Kasumi-1 (cell line): ENCODE measurements around the gene METTL14.
"Not testable (repeated sequence)": the region's sequence is repeated elsewhere in the genome, so short reads cannot be mapped to it uniquely, and the experiment has no call there.

Source experiments
- DNase-seq, 2 experiments: peaks; one replicate each; lab custom pipeline; 2025; lab: John Stamatoyannopoulos, UW

The METTL14 gene

DNA sequence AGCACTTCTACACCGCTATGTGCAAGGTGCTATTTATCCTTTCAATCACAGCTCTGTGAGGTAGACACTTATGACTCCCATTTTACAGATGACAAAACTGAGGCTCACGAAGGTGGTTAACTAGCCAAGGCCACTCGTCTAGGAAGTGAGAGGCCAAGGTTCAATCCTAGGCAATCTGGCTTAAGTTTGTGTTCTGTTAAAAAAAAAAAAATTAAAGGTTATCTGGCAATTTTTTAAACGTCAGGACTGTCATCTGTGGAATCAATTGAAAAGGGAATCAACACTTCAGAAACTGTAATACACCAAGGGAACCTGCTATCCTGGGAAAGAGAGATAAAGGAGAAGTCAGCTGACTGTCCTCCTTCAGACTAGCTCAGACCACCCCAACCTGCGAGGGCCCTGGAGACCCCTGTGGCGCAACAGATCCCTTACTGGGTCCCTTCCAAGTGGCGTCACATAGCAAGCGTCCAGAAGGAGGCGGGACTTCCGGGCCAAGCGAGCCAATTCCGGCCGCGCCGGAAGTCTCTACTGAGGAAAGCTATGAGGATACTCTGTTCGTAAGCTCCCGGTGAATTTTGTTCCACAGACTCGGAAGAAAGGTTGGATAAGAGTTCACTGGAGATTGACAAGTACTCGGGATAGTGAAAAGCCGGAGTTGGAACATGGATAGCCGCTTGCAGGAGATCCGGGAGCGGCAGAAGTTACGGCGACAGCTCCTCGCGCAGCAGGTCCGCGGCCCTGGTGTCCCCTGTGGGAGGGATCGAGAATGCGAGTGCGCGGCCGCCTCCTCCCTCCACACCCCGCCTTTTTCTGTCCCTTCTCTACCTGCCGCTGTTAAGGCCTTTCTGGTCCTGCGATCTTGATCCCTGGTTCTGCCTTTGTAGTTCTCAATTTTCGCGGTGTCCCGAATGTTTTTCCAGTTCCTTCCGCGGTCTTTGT lies at the start of gene METTL14:
Gene METTL14 (plus strand): TSS at position 520 of the 939 bp plus-strand sequence. CDS start 143 bp downstream, at position 663.
- peak; percentile 87 to 93 for DNase-seq

DNA sequence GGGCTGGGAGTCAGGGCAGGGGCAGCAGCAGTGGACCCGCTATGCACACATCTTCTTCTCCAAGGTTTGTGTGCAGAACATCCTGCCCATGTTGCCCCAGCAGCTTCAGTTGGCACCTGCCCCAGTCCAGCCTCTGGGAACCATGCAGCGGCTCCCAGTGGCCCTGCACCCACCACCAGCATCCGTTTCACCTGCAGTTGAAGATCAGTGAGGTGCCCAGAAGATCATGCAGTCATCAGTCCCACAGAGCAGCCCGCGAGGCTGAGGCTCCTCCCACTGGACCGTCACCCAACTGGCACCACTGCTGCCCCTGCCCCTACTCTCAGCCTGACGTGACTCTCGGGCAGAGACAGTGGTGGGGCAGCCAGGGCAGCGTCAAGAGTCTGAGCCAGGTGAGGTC lies 49.1 kb upstream of the METTL14 start:
- not testable (repeated sequence) for DNase-seq

GRCh38 chr4:118664665-118665064 lies 20.5 kb upstream of the METTL14 start:
- peak in 1 of 2 experiments; percentile 11 for DNase-seq

DNA sequence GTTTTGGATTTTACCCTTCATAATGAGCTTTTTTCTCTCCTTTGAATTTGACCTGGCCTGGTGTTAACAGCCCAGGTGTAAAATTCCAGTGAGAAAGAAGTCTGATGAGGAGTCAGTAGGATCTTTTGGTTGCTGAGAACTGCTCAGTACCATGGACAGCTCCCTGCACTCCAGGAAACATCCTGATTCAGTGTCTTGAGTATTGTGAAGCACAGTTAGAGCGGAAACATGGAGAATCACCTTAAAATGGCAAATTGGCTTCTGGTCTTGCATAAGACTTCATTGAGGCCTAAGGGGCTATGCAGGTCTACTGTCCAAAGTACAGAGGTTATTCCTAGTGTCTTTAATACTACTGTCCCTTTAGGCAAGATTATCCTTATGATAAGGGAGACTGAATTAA lies 16.0 kb upstream of the METTL14 start:
- peak; percentile 24 to 39 for DNase-seq

GRCh38 chr4:118670968-118671367 lies 14.2 kb upstream of the METTL14 start:
- DNase-seq: not testable (repeated sequence)

DNA sequence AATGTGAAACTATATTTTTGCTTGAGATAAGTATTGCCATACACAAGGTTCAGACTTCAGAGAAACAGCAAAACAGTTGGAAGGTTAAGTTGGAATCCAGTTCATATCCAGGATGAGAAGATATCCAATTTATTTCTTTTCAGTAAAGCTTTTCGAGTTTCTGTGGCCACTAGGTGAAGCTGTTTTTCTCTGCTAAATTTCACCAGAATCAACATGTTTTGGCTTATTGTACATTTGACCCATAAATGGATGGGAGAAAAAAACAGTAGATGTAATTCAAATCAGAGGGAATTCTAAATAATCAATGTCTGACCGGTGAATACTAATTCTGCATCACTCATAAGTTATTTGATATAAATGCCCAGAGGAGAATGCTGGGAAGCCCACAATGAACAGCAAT lies 9.1 kb upstream of the METTL14 start:
- peak in 1 of 2 experiments; percentile 11 for DNase-seq

GRCh38 chr4:118680808-118681207 lies 4.4 kb upstream of the METTL14 start:
- peak in 1 of 2 experiments; percentile 26 for DNase-seq

DNA sequence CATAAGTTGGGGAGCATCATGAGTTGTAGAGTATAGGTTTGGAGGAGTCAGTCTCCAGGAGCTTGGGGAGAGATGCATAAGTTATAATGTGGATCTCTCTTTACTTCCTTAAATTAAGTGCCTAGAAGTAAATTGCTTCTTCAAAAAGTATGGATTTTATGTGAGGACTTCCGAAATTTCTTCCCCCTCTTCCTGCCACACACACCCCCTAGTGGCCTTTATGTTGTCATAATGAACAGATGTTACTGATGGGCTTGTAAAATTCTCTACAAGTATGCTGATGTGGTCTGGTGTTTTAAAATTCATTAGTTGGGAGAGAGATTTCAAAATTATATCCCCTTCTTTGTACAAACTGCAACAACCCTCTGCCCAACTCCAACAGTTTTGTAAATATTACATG lies 2.3 kb upstream of the METTL14 start:
- DNase-seq: peak; percentile 54 to 63

DNA sequence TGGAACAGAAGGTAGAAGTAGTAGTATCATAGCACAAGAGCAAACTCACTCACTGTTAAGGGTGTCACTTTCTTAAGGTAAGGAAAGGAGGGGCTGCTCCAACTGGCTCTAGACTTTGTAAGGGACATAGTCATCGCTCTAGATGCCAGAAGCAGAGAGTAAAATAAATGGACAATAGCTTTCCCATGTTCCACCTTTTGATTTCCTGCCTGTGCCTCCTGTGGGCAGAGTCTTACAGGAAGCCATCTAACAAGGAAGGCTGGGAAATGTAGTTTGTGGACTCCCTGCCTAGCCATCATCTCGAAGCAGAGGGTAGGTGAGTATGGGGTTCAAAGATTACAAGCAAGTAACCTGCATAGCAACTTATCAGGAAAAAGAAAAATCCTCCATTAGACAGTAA lies 1.7 kb upstream of the METTL14 start:
- peak; percentile 45 to 51 for DNase-seq

GRCh38 chr4:118703118-118703517 lies 17.9 kb downstream of the METTL14 start:
- no peak for DNase-seq

GRCh38 chr4:118711052-118711451 lies 25.9 kb downstream of the METTL14 start:
- DNase-seq: no peak

GRCh38 chr4:118712872-118713271 lies 27.7 kb downstream of the METTL14 start:
- DNase-seq: no peak

DNA sequence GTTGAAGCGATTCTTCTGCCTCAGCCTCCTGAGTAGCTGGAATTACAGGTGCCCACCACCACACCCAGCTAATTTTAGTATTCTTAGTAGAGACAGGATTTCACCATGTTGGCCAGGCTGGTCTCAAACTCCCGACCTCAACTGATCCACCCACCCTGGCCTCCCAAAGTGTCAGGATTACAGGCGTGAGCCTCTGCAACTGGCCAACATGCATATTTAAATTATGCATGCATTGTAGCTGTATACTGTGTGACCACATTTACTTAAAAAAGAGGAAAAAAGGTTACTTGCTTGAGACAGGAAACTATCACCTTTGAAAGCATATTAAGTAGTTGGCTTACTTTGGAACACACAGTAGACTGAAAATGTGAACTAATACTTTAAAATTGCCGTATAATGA lies 29.5 kb downstream of the METTL14 start:
- DNase-seq: no peak

- no peak for DNase-seq
Observed at GRCh38 chr4:118716304-118716703, 31.1 kb downstream of the METTL14 start.

DNA sequence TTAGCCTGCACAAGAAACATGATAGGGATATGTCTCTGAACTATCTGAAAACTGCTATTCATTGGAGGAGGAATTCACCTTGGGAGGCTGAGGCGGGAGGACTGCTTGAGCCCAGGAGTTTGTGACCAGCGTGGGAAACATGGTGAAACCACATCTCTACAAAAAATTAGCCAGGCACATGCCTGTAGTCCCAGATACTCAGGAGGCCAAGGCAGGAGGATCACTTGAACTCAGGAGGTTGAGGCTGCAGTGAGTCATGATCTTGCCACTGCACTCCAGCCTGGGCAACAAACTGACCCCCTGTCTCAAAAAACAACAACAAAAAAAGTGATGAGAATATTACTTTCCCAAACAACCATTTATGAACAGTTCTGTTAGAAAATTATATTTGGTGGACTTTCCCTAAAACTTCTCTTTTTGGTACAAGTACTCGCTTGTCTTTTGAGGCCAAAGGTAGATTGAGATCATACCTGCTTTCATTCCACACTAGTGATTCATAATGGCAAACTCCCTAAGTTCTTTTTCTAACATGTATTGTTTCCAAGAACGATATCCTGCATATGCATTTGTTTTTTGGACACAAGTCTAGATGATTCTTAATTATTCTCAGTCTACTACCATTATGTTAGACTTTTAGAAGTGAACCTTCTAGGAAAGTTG lies 33.4 kb downstream of the METTL14 start:
- no peak for DNase-seq

GRCh38 chr4:118721752-118722151 lies 36.6 kb downstream of the METTL14 start:
- no peak for DNase-seq

DNA sequence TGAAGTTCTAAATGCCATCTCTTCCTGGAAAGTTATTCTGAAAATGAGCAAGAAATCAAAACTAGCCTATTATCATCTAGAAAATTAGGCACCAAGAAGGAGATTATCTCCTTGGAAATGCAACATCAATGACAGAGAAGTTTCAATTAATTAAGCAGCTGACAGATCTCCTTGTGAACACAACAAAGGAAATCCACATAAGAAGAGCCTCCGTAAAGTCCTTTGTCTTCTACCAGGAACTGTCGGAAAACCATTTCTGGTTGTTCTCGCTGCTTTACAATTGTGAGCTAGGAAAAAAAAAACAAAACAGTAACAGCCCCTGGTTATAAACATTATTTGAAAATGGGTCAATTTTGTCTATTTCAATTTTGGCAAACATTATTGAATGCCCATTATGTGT lies 38.2 kb downstream of the METTL14 start:
- DNase-seq: no peak

GRCh38 chr4:118727360-118727759 lies 42.2 kb downstream of the METTL14 start:
- no peak for DNase-seq

DNA sequence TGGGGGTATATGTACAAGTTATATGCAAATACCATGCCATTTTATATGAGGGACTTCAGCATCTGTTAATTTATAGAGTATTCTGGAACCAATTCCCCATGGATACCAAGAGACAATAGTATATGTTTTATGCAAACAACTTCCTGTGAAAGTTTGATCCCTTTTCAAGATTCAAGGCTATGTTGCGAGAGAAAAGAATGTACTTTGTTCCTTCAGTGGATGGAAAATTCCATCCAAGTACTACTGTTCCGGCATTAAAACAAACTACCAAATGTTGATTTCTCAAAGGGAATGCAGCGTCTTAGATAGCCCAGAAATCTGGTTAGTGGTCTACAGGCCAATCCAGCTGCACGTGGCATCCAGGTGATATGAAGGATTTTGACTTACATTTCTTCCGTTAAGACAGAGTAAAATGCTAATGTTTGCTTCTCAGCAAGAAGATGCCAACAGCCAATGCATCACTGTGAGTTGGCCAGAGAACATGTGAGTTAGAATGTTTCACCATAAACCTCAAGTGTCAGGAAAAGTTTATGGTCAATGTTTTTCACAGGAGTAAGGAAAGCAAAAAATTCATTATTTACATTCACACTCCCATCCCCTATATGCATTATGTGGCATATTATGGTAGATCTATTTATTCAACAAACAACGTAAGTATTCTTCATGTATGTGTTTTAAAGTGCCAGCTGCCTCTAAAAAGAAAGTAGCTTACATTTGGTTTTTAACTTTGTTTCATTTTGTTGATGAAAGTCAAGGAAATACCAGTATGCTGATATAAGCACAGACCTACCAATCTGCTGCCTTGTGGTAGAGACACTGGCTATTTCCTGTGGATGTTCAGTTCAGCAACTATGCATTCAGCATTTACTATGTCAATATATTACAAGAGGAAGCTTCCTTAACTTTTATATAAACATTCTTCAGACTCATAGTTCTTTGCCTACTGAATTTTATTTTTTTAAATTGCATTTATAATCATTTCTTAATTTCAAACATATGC lies 44.4 kb downstream of the METTL14 start:
- DNase-seq: no peak

GRCh38 chr4:118730683-118731082 lies 45.5 kb downstream of the METTL14 start:
- no peak for DNase-seq

GRCh38 chr4:118732591-118733330 lies 47.6 kb downstream of the METTL14 start:
- no peak for DNase-seq
